HG03520 (cell line): Measurements from ENCODE around the gene RABL3.
"Not testable (repeated sequence)": the region's sequence is repeated elsewhere in the genome, so short reads cannot be mapped to it uniquely, and the experiment has no call there.

ENCODE experiments used
- ATAC-seq: cut with Tn5 transposase; IDR thresholded peaks from one replicate; pipeline ENCODE4 v1.9.1; 2021; ENCODE audit warnings: mild to moderate bottlenecking, moderate library complexity; ENCODE audit not compliant: unreplicated experiment

Gene RABL3

GRCh38 chr3:120649830-120650233 is 92.5 kb downstream of the RABL3 start:
- ATAC-seq = peak; percentile 61

- no peak for ATAC-seq
Observed at GRCh38 chr3:120648290-120648689, 94.0 kb downstream of the RABL3 start.

- ATAC-seq = no peak
Observed at GRCh38 chr3:120646771-120647432, 95.4 kb downstream of the RABL3 start.

GRCh38 chr3:120645083-120645845 is 97.1 kb downstream of the RABL3 start:
- ATAC-seq = no peak

- ATAC-seq = no peak
Observed at GRCh38 chr3:120642368-120642948, 99.9 kb downstream of the RABL3 start.

- no peak for ATAC-seq
Observed at GRCh38 chr3:120641696-120642246, 100.5 kb downstream of the RABL3 start.

- no peak for ATAC-seq
Observed at GRCh38 chr3:120640231-120640630, 102.1 kb downstream of the RABL3 start.

- not testable (repeated sequence) for ATAC-seq
Observed at GRCh38 chr3:120638820-120639219, 103.5 kb downstream of the RABL3 start.

GRCh38 chr3:120637851-120638559 is 104.3 kb downstream of the RABL3 start:
- ATAC-seq = no peak

GRCh38 chr3:120636795-120637401 is 105.4 kb downstream of the RABL3 start:
- no peak for ATAC-seq
